22Rv1 (cell line): Measurements from ENCODE around the gene OXCT1.

ENCODE experiments used
- ZFX ChIP-seq: fragments of 450-650 bp; IDR thresholded peaks from 2 replicates; pipeline ENCODE4 v1.6.1; 2017; ENCODE audit warnings: antibody characterized with exemption, borderline replicate concordance
- TF ChIP-seq, protein P1 (sequence below): fragments of 450-650 bp; IDR thresholded peaks from 2 replicates; pipeline ENCODE4 v1.5.1; 2017; ENCODE audit warnings: mild to moderate bottlenecking

DNA sequence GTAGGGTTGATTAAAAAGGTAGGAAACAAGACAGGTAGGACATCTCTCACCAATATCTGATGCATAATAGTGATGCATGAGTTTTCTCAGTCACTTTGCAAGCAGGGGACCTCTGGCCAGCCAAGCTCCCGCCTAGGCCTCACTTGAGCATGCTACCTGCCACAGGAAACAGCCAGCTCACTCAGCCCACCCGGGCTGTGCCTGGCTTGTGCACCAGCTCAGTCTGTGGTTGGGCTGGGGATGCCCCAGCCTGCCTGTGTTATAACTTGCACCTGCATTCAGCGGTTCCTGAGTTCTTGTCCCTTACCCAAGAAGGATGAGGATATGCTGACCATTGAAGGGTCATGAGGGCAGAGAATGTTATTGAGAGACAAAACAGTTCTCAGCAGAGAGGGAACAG lies 187.0 kb downstream of the OXCT1 start:
- TF ChIP-seq, protein P1, sequence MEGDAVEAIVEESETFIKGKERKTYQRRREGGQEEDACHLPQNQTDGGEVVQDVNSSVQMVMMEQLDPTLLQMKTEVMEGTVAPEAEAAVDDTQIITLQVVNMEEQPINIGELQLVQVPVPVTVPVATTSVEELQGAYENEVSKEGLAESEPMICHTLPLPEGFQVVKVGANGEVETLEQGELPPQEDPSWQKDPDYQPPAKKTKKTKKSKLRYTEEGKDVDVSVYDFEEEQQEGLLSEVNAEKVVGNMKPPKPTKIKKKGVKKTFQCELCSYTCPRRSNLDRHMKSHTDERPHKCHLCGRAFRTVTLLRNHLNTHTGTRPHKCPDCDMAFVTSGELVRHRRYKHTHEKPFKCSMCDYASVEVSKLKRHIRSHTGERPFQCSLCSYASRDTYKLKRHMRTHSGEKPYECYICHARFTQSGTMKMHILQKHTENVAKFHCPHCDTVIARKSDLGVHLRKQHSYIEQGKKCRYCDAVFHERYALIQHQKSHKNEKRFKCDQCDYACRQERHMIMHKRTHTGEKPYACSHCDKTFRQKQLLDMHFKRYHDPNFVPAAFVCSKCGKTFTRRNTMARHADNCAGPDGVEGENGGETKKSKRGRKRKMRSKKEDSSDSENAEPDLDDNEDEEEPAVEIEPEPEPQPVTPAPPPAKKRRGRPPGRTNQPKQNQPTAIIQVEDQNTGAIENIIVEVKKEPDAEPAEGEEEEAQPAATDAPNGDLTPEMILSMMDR: no peak
- TF ChIP-seq ZFX: no peak
